Mononuclear cell (primary cell): ENCODE measurements around the gene ADGRE1. TPM values are rescaled to one million over a fixed set of nuclear protein-coding genes. Genes with fewer than 3 reads are reported as not detected.

Source experiments
- H3K27me3 ChIP-seq: 2 replicates; pipeline ENCODE4 v1.6.0; 2011; ENCODE audit warnings: low read length, control low read depth; ENCODE audit not compliant: insufficient read depth
- H3K4me1 ChIP-seq: 2 replicates; pipeline ENCODE4 v1.5.1; 2011; ENCODE audit warnings: mild to moderate bottlenecking, low read length, control low read depth; ENCODE audit not compliant: insufficient read depth
- H3K4me3 ChIP-seq: 2 replicates; pipeline ENCODE4 v1.5.1; 2011; ENCODE audit warnings: mild to moderate bottlenecking, low read length, moderate library complexity
- H3K9me3 ChIP-seq: 2 replicates; pipeline ENCODE4 v1.5.1; 2011; ENCODE audit warnings: low read depth, mild to moderate bottlenecking, control low read depth, low read length
- total RNA-seq: library from RNA; depleted of rRNA; stranded (reverse); fragments of >200 nt; gene quantifications from one replicate; pipeline ENCODE4 v1.2.3, GENCODE V29; 2012

ADGRE1 gene
- total RNA-seq, 1 donor, result 15.4 TPM

DNA sequence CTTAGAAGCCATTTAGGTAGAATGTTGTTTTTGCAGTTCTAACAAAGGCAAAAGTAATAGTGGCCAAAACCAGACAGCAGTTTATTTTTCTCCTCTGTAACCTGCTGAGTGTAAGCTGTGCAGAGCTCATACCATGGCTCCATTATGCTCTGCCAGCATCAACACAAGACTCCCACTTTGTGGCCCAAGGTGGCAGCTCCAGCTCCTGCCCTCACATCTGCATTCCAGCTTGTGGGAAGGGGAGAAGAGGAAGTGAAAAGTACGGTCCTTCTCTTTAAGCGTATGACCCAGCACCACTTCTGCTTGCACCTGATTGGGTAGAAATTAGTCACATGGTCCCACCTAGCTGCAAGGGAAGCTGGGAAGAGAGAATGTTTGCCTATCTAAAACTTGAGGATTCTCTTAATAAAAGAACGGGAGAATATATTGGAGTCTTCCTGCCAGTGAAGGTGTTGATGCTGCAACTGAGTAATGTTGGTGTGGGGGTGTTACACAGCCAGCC lies 19.2 kb downstream of the ADGRE1 start:
- Histone ChIP-seq H3K9me3 (peaks cover 11% of the 10 kb centered on the region), H3K4me1 (no peaks in the 10 kb centered on the region), H3K4me3 (no peak overlapping the region), H3K27me3 (no peaks in the 10 kb centered on the region)

DNA sequence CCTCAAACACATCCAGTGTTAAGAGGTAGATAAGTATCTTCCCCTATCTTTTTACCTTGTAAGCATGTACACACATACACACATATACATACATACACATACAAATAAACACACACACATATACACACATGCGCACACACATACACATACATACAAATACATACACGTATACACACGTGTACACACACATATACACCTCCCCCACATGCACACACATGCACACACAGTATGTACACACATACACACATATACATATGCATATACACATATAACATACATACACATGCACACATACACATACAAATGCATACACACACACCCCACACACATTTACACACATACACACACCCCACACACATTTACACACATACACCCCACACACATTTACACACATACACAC lies 24.1 kb downstream of the ADGRE1 start:
- Histone ChIP-seq H3K27me3 (no peaks in the 10 kb centered on the region), H3K4me3 (no peak overlapping the region), H3K4me1 (no peaks in the 10 kb centered on the region), H3K9me3 (peaks cover 16% of the 10 kb centered on the region)

DNA sequence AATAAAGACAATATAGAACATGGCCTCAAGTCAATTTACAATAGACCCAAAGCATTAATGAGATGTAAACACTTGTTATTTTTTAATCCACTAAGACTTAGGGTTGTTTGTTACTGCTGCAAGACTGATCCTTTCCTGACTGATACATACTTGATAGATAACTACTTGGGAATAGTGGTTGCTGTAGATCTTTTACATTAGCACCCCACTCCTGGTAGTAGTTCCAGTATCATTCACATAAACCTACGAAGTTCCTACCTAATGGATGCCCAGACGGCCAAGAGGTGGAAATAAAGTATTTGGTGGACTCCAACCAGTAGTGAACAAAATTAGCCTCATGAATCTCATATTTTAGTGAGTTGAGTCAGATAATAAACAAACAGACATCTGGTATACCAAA lies 26.9 kb downstream of the ADGRE1 start:
- H3K9me3 ChIP-seq, result peaks cover 12% of the 10 kb centered on the region
- H3K4me1 ChIP-seq, result no peaks in the 10 kb centered on the region
- H3K27me3 ChIP-seq, result no peaks in the 10 kb centered on the region
- no peak overlapping the region for H3K4me3 ChIP-seq

DNA sequence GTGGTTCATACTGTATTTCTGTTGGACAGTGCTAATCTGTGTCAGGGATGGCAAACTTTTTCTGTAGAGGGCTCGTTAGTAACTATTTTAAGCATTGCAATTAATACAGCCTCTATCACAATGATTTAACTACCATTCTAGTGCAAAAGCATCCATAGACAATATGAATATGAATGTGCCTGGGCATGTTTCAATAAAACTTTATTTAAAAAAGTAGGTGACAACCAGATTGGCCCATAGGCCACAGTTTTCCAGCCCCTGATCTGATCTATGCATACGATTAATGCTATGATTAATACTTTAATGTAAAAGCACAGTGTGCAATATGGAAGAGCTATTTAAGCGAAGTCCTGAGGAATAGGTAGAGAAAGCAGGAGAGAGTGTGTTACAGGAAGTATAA lies 29.6 kb downstream of the ADGRE1 start:
- peaks cover 12% of the 10 kb centered on the region for H3K9me3 ChIP-seq
- no peak overlapping the region for H3K4me3 ChIP-seq
- no peaks in the 10 kb centered on the region for H3K4me1 ChIP-seq
- H3K27me3 ChIP-seq, result no peaks in the 10 kb centered on the region

DNA sequence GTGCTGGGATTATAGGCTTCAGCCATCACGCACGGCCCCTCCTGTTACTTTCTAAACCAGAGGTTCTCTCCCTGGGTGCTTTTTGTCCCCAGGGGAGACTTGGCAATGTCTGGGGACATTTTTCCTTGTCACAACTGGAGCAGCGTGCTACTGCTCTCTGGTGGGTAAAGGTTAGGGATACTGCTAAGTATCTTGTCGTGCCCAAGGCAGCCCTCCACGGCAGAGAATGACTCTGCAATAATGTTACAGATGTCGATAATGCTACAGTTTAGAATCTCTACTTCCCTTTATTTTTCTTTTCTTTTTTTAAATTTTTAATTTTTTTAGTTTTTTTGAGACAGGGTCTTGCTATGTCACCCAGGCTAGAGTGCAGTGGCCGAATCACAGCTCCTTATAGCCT lies 38.0 kb downstream of the ADGRE1 start:
- H3K4me1 ChIP-seq, result peaks cover 10% of the 10 kb centered on the region

DNA sequence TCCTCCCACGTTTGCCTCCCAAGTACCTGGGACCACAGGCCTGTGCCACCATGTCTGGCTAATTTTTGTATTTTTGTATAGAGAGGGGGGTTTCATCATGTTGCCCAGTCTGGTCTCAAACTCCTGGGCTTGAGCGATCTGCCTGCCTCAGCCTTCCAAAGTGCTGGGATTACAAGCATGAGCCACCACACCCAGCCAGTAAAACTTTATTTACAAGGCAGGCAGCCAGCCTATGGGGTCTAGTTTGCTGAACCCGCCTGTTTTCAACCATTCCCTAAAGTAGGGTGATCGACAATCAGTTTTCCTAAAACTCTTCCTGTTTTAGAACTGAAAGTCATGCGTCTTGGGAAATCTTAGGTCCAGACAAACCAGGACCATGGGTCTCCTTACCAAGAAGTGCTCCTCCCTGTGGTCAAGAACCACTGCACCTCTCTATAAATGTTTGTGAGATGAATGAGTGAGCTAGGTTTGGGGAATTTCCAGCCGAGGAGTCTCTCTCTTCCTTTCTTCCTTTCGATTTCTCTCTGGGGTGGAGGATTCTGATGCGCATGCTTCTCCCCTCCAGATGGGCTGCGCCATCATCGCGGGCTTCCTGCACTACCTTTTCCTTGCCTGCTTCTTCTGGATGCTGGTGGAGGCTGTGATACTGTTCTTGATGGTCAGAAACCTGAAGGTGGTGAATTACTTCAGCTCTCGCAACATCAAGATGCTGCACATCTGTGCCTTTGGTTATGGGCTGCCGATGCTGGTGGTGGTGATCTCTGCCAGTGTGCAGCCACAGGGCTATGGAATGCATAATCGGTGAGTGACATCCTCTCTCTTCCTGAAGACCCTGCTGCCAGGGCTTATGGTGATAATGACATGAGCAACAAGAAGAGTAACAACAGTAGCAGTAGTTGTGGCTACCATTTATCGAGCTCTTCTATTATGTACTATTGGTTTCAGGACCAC lies 38.7 kb downstream of the ADGRE1 start:
- no peaks in the 10 kb centered on the region for H3K27me3 ChIP-seq
- H3K4me1 ChIP-seq, result peaks cover 10% of the 10 kb centered on the region
- no peak overlapping the region for H3K4me3 ChIP-seq
- no peaks in the 10 kb centered on the region for H3K9me3 ChIP-seq

More for the DNA sequence above, 38.0 kb downstream of the ADGRE1 start:
- H3K4me3 ChIP-seq, result no peak overlapping the region
- H3K9me3 ChIP-seq, result no peaks in the 10 kb centered on the region
- no peaks in the 10 kb centered on the region for H3K27me3 ChIP-seq

DNA sequence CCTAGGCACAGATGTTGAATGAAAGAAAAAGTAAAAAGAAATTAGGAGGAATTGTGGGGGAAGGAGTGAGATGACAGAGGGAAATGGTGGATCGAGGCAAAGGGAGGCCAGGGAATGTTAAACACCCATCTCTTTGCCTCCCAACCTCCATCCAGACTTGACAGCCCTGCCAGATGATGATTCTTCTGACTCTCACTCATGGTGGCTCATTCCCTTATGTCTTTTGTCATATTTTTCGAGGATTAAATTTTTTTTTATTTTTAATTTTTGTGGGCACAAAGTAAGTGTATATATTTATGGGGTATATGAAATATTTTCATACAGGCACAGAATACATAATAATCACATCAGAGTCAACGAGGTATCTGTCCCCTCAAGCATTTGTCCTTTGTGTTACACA lies 42.8 kb downstream of the ADGRE1 start:
- H3K27me3 ChIP-seq, result no peaks in the 10 kb centered on the region
- peaks cover 10% of the 10 kb centered on the region for H3K4me1 ChIP-seq
- H3K4me3 ChIP-seq, result no peak overlapping the region
- H3K9me3 ChIP-seq, result no peaks in the 10 kb centered on the region

DNA sequence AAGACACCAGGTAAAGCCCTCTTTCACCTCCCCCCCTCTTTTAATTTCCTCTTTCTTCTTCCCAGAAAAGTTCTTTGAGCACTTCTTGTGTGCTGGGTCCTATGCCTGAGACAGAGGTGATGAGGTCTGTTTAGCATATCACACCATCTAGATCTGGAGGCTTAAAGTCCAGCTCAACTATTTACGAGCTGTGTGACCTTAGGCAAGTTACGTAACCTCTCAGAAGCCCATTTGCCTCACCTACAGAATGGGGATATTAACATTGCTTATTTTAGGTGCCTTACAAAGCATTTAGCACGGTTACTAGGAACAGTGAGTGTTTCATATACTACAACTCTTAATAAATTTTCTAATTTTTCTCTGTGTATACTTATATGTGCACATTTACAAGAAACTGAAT lies 47.7 kb downstream of the ADGRE1 start:
- Histone ChIP-seq H3K9me3 (no peaks in the 10 kb centered on the region), H3K4me3 (no peak overlapping the region), H3K4me1 (no peaks in the 10 kb centered on the region), H3K27me3 (no peaks in the 10 kb centered on the region)

DNA sequence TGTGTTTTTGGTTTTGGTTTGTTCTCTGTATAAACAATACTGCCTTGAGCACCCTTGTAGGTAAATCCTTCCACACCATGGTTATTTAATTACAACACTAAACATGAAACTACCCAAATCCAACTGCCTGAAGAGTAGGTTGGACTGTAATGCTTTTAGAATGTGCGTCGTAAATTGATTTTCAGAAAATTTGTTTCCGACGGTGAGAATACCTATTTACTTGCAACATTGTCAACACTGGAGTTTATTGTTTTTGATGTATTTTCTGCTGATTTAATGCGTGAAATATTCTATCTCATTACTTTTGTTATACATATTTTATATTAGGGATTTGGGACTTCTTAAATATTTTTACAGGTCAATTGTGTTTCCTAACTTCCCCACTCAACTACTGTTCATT lies 48.2 kb downstream of the ADGRE1 start:
- Histone ChIP-seq H3K9me3 (no peaks in the 10 kb centered on the region), H3K27me3 (no peaks in the 10 kb centered on the region), H3K4me3 (no peak overlapping the region), H3K4me1 (no peaks in the 10 kb centered on the region)

DNA sequence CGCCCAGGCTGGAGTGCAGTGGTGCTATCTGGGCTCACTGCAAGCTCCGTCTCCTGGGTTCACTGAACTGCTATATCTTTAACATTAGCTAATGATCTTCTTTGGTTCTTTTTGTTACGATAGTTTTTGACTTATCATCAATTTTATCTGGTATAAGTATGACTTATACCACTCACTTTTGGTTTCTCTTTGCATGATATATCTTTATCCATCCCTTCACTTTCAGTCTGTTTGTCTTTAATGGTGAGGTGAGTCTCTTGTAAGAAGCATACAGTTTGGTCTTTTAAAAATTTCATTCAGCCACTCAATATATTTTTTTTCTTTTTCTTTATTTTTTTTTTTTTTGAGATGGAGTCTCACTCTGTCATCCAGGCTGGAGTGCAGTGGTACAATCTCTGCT lies 58.4 kb downstream of the ADGRE1 start:
- no peaks in the 10 kb centered on the region for H3K4me1 ChIP-seq
- no peaks in the 10 kb centered on the region for H3K9me3 ChIP-seq
- H3K4me3 ChIP-seq, result no peak overlapping the region
- H3K27me3 ChIP-seq, result no peaks in the 10 kb centered on the region

DNA sequence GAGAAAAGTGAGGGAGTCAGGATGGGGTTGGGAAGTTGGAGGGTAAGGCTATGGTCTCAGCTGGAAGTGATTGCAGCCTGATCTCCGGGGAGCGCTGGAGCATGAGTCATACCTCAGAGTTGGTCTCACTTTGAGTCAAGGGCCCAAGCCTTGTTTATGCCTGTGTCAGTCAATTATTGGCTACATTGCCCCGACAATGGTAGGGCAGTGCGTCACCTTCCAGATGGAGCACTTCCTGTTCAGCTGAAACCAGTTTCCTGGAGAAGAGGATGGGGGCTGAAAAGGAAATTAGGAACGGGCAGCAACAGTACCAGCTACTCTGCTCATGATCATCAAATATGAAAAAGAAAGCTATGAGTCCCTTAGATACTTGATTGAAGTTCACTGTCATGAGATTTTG lies 60.4 kb downstream of the ADGRE1 start:
- Histone ChIP-seq H3K4me3 (no peak overlapping the region), H3K4me1 (no peaks in the 10 kb centered on the region), H3K27me3 (no peaks in the 10 kb centered on the region), H3K9me3 (no peaks in the 10 kb centered on the region)

DNA sequence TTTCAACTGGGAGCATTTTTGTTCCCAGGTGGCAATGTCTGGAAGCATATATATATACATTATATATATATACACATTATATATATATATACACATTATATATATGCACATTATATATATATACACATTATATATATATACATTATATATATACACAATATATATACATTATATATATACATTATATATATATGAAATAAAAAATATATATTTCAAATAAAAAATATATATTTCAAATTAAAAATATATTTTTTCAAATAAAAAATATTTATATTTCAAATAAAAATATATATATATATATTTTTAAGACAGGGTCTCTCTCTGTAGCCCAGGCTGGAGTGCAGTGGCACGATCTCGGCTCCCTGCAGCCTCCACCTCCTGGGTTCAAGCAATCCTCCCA lies 61.5 kb downstream of the ADGRE1 start:
- Histone ChIP-seq H3K4me1 (no peaks in the 10 kb centered on the region), H3K4me3 (no peak overlapping the region), H3K27me3 (no peaks in the 10 kb centered on the region), H3K9me3 (no peaks in the 10 kb centered on the region)

DNA sequence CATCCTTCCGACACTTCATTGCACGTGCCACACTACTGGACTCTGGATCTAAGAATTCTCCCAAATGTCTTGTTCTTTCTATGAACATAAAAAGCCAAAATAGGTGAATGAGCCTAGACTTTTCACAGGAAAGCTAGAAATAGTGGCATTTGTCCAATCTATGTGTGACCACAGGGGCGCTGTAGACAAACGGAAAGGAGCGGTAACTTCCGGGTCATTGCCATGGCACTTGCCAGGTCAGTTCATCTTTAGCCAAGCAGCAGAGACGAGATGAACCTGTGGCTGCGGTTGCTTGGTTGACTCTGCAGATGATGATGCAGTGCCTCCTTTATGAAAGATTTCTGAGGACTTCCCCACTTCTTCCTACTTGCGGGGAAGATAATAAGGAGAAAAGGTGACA lies 65.6 kb downstream of the ADGRE1 start:
- no peaks in the 10 kb centered on the region for H3K9me3 ChIP-seq
- no peaks in the 10 kb centered on the region for H3K4me1 ChIP-seq
- no peak overlapping the region for H3K4me3 ChIP-seq
- H3K27me3 ChIP-seq, result no peaks in the 10 kb centered on the region

DNA sequence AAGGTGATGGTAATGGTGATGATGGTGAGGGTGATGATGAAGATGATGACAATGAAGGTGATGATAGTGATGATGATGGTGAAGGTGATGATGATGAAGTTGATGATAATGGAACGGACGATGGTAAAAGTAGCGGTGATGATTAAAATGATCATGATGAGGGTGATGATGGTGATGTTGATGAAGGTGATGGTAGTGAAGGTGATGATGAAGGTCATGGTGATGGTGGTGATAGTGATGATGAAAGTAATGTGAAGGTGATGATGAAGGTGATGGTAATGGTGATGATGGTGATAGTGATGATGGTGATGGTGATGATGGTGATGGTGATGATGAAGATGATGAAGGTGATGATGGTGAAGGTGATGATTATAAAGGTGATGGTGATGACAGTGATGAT lies 67.7 kb downstream of the ADGRE1 start:
- Histone ChIP-seq H3K9me3 (no peaks in the 10 kb centered on the region), H3K27me3 (no peaks in the 10 kb centered on the region), H3K4me3 (no peak overlapping the region), H3K4me1 (peaks cover 7% of the 10 kb centered on the region)

DNA sequence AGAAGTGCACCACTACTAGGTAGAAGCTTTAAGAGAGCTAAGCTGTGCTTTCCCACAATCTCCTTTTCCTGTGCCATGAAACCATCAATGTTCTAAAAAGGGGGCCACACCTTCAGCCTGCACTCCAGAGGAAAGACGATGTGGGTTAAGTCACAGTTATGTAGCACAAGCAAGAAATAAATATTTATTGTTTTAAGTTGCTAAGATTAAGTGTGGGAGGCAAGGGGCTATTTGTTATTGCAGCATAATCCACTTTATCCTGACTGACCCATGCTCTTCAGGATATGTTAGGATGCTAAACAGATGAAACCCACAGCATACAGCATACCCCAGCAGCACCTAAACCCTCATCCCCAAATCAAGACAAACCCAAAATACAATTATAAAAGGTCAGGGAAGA lies 69.2 kb downstream of the ADGRE1 start:
- Histone ChIP-seq H3K4me1 (peaks cover 7% of the 10 kb centered on the region), H3K9me3 (no peaks in the 10 kb centered on the region), H3K27me3 (no peaks in the 10 kb centered on the region), H3K4me3 (no peak overlapping the region)

DNA sequence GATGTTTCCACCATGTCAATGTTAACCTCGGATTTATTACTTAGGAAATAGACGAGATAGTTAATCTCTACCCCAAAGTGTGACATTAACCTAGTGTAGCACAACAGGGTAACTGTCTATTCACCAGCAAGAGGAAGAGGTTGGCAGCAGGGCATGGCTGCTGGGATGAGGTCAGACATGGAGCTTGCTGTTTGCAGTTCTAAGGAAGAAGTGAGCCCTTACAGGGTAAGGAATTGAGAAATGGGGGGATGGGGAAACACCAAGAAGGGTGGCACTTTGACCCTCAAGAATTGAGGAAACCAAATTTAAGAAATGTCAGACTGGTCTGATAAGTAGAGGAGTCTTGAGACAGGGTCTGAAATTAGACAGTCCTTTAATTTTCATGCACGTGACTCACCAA lies 71.4 kb downstream of the ADGRE1 start:
- no peaks in the 10 kb centered on the region for H3K9me3 ChIP-seq
- no peak overlapping the region for H3K4me3 ChIP-seq
- H3K4me1 ChIP-seq, result peaks cover 7% of the 10 kb centered on the region
- H3K27me3 ChIP-seq, result no peaks in the 10 kb centered on the region
